ENCODE results near the gene MACF1.

Gene MACF1

GRCh38 chr1:39258925-39259244 lies 54.4 kb downstream of the MACF1 start:
- no peak for DNase-seq (ENCODE audit: insufficient read length, low spot score)
- FAIRE-seq: no peak

GRCh38 chr1:39261712-39262221 lies 57.3 kb downstream of the MACF1 start:
- DNase-seq (ENCODE audit: insufficient read length, low spot score) (no peak), FAIRE-seq (no peak)

- no peak for FAIRE-seq
- DNase-seq (ENCODE audit: insufficient read length, low spot score): no peak
Observed at GRCh38 chr1:39262802-39263201, 58.3 kb downstream of the MACF1 start.

- FAIRE-seq: no peak
- DNase-seq (ENCODE audit: insufficient read length, low spot score): peak; percentile 17
Observed at GRCh38 chr1:39266269-39266668, 61.8 kb downstream of the MACF1 start.

- no peak for DNase-seq (ENCODE audit: insufficient read length, low spot score)
- FAIRE-seq: no peak
Observed at GRCh38 chr1:39266792-39267191, 62.3 kb downstream of the MACF1 start.

GRCh38 chr1:39268112-39268581 lies 63.7 kb downstream of the MACF1 start:
- FAIRE-seq: no peak
- DNase-seq (ENCODE audit: insufficient read length, low spot score): peak; percentile 31

GRCh38 chr1:39268906-39269305 lies 64.4 kb downstream of the MACF1 start:
- DNase-seq (ENCODE audit: insufficient read length, low spot score): peak; percentile 11
- FAIRE-seq: no peak

- FAIRE-seq (no peak), DNase-seq (ENCODE audit: insufficient read length, low spot score) (no peak)
Observed at GRCh38 chr1:39269349-39269748, 64.9 kb downstream of the MACF1 start.

- no peak for FAIRE-seq
Observed at GRCh38 chr1:39269791-39270342, 65.4 kb downstream of the MACF1 start.

GRCh38 chr1:39270368-39270767 lies 65.9 kb downstream of the MACF1 start:
- FAIRE-seq: no peak
- DNase-seq (ENCODE audit: insufficient read length, low spot score): no peak

More at GRCh38 chr1:39269791-39270342, 65.4 kb downstream of the MACF1 start:
- DNase-seq (ENCODE audit: insufficient read length, low spot score): no peak

- no peak for FAIRE-seq
Observed at GRCh38 chr1:39272027-39272797, 67.7 kb downstream of the MACF1 start.

GRCh38 chr1:39272798-39273469 lies 68.4 kb downstream of the MACF1 start:
- DNase-seq (ENCODE audit: insufficient read length, low spot score) (no peak), FAIRE-seq (no peak)

More at GRCh38 chr1:39272027-39272797, 67.7 kb downstream of the MACF1 start:
- no peak for DNase-seq (ENCODE audit: insufficient read length, low spot score)

- FAIRE-seq: no peak
Observed at GRCh38 chr1:39275836-39276507, 71.5 kb downstream of the MACF1 start.

GRCh38 chr1:39277879-39278278 lies 73.4 kb downstream of the MACF1 start:
- no peak for FAIRE-seq
- no peak for DNase-seq (ENCODE audit: insufficient read length, low spot score)

More at GRCh38 chr1:39275836-39276507, 71.5 kb downstream of the MACF1 start:
- no peak for DNase-seq (ENCODE audit: insufficient read length, low spot score)

- DNase-seq (ENCODE audit: insufficient read length, low spot score) (no peak), FAIRE-seq (no peak)
Observed at GRCh38 chr1:39282537-39283216, 78.2 kb downstream of the MACF1 start.

GRCh38 chr1:39283858-39284257 lies 79.4 kb downstream of the MACF1 start:
- no peak for DNase-seq (ENCODE audit: insufficient read length, low spot score)
- no peak for FAIRE-seq

- FAIRE-seq (no peak), DNase-seq (ENCODE audit: insufficient read length, low spot score) (no peak)
Observed at GRCh38 chr1:39287541-39287940, 83.0 kb downstream of the MACF1 start.

- DNase-seq (ENCODE audit: insufficient read length, low spot score) (no peak), FAIRE-seq (no peak)
Observed at GRCh38 chr1:39288735-39289465, 84.4 kb downstream of the MACF1 start.

GRCh38 chr1:39292401-39292800 lies 87.9 kb downstream of the MACF1 start:
- DNase-seq (ENCODE audit: insufficient read length, low spot score) (no peak), FAIRE-seq (no peak)

All from HTR-8/SVneo (cell line).